Measurements from ENCODE around the gene KLF9.
"Not testable (repeated sequence)": the region's sequence is repeated elsewhere in the genome, so short reads cannot be mapped to it uniquely, and the experiment has no call there.

The KLF9 gene

DNA sequence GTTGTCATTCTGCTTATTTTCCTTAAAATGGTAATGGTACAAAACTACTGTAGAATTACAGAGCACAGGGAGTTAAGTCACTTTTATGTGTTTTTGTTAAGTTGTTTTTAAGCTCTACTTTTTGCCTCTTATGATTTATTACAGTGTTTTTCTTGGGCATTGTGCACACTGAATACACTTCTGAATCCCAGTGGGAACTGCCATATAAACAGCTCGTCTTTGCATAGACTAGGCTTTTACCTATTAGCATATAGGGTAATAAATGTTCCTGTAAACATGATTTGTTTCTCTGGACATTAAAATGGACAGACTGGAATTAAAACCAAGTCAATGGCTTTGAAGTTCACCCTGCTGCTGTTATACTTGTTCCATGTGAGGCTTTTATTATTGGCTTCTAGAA lies 12.2 kb downstream of the KLF9 start:
- ATAC-seq (ENCODE audit: low read depth), result no peak
- TF ChIP-seq CTCF (IDR thresholded peaks at IDR 0.05; ENCODE audit: poor library complexity, severe bottlenecking), result no peak
- Histone ChIP-seq H3K9me3 (ENCODE audit: severe bottlenecking) (no peaks in the 10 kb centered on the region), H3K36me3 (ENCODE audit: low read depth) (0 out of 2 replicates have a peak, but pooled peaks cover 5% of the 10 kb centered on the region), H3K27ac (ENCODE audit: poor library complexity, severe bottlenecking) (no peak overlapping the region), H3K4me3 (ENCODE audit: severe bottlenecking) (no peak overlapping the region), H3K4me1 (ENCODE audit: insufficient read depth, poor library complexity, severe bottlenecking) (peaks cover 12% of the 10 kb centered on the region), H3K27me3 (ENCODE audit: insufficient read depth, poor library complexity, severe bottlenecking) (no peaks in the 10 kb centered on the region)
- no peak for DNase-seq (ENCODE audit: low spot score)

- H3K36me3 ChIP-seq (ENCODE audit: low read depth); H3K4me1 ChIP-seq (ENCODE audit: insufficient read depth, poor library complexity, severe bottlenecking); DNase-seq (ENCODE audit: low spot score); ATAC-seq (ENCODE audit: low read depth); H3K9me3 ChIP-seq (ENCODE audit: severe bottlenecking); H3K27ac ChIP-seq (ENCODE audit: poor library complexity, severe bottlenecking); H3K4me3 ChIP-seq (ENCODE audit: severe bottlenecking); H3K27me3 ChIP-seq (ENCODE audit: insufficient read depth, poor library complexity, severe bottlenecking): not testable (repeated sequence)
These were observed 13.2 kb downstream of the KLF9 start for GRCh38 chr9:70401241-70401640.

- DNase-seq (ENCODE audit: low spot score), result no peak
- H3K4me1 ChIP-seq (ENCODE audit: insufficient read depth, poor library complexity, severe bottlenecking), result peaks cover 9% of the 10 kb centered on the region
- H3K4me3 ChIP-seq (ENCODE audit: severe bottlenecking), result no peak overlapping the region
- no peaks in the 10 kb centered on the region for H3K9me3 ChIP-seq (ENCODE audit: severe bottlenecking)
- no peak overlapping the region for H3K27ac ChIP-seq (ENCODE audit: poor library complexity, severe bottlenecking)
- ATAC-seq (ENCODE audit: low read depth), result no peak
- H3K36me3 ChIP-seq (ENCODE audit: low read depth), result 0 out of 2 replicates have a peak, but pooled peaks cover 5% of the 10 kb centered on the region
- H3K27me3 ChIP-seq (ENCODE audit: insufficient read depth, poor library complexity, severe bottlenecking), result no peaks in the 10 kb centered on the region
- TF ChIP-seq CTCF (IDR thresholded peaks at IDR 0.05; ENCODE audit: poor library complexity, severe bottlenecking), result no peak
These were observed 14.2 kb downstream of the KLF9 start for GRCh38 chr9:70400107-70400892.

DNA sequence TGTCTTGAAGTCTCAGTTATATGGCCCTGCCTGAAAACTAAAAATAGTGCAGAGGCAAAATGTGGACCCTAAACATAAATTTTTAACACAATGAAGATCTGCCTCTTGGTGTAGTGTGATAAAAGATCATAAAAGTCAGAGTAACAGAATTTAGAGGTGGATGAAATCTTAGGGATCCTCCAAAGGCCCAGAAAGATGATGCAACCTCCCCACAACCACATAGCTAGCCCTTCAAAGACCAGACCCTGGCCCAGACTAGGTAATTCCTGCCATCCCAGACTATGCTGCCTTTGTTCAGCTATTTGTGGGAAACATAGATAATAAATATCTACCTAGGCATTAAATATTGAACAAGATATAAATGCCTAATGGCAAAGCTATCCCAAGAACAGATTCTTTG lies 15.3 kb downstream of the KLF9 start:
- H3K36me3 ChIP-seq (ENCODE audit: low read depth), result 0 out of 2 replicates have a peak, but pooled peaks cover 5% of the 10 kb centered on the region
- H3K4me3 ChIP-seq (ENCODE audit: severe bottlenecking), result no peak overlapping the region
- no peak overlapping the region for H3K27ac ChIP-seq (ENCODE audit: poor library complexity, severe bottlenecking)
- ATAC-seq (ENCODE audit: low read depth), result no peak
- H3K27me3 ChIP-seq (ENCODE audit: insufficient read depth, poor library complexity, severe bottlenecking), result no peaks in the 10 kb centered on the region
- peaks cover 3% of the 10 kb centered on the region for H3K9me3 ChIP-seq (ENCODE audit: severe bottlenecking)
- TF ChIP-seq CTCF (IDR thresholded peaks at IDR 0.05; ENCODE audit: poor library complexity, severe bottlenecking), result no peak
- peaks cover 9% of the 10 kb centered on the region for H3K4me1 ChIP-seq (ENCODE audit: insufficient read depth, poor library complexity, severe bottlenecking)
- DNase-seq (ENCODE audit: low spot score), result no peak

- Histone ChIP-seq H3K4me3 (ENCODE audit: severe bottlenecking) (no peak overlapping the region), H3K4me1 (ENCODE audit: insufficient read depth, poor library complexity, severe bottlenecking) (peaks cover 2% of the 10 kb centered on the region), H3K27me3 (ENCODE audit: insufficient read depth, poor library complexity, severe bottlenecking) (no peaks in the 10 kb centered on the region), H3K9me3 (ENCODE audit: severe bottlenecking) (peaks cover 3% of the 10 kb centered on the region), H3K36me3 (ENCODE audit: low read depth) (0 out of 2 replicates have a peak, but pooled peaks cover 5% of the 10 kb centered on the region), H3K27ac (ENCODE audit: poor library complexity, severe bottlenecking) (no peak overlapping the region)
- ATAC-seq (ENCODE audit: low read depth) (no peak), DNase-seq (ENCODE audit: low spot score) (no peak)
- no peak for TF ChIP-seq CTCF (IDR thresholded peaks at IDR 0.05; ENCODE audit: poor library complexity, severe bottlenecking)
These were observed 16.3 kb downstream of the KLF9 start for GRCh38 chr9:70398145-70398556.

All from RWPE2 (cell line).